Cardiac muscle cell (in vitro differentiated cells and primary cell): ENCODE measurements around the gene KPNA2. TPM values are rescaled to one million over a fixed set of nuclear protein-coding genes. Genes with fewer than 3 reads are reported as not detected.
A peak's percentile ranks its signal among the peaks of the same experiment; 100 is the strongest.
"Not testable (repeated sequence)": the region's sequence is repeated elsewhere in the genome, so short reads cannot be mapped to it uniquely, and the experiment has no call there.

Experiments
- DNase-seq, 2 donors: peaks; one replicate each; pipeline versions ENCODE4 v3.0.0 to v3.0.0-alpha.2; 2010 to 2017; ENCODE audit warnings: low read depth in 1 of 2, low spot score in 1 of 2
- H3K27ac ChIP-seq: fragments of 200-600 bp; sonication (generic); 2 replicates; pipeline ENCODE4 v1.5.1; 2016
- H3K27me3 ChIP-seq: fragments of 200-600 bp; sonication (generic); 2 replicates; pipeline ENCODE4 v1.6.0; 2016; ENCODE audit warnings: control low read depth
- H3K36me3 ChIP-seq: fragments of 200-600 bp; sonication (generic); 2 replicates; pipeline ENCODE4 v1.5.1; 2016; ENCODE audit warnings: control low read depth
- H3K4me1 ChIP-seq: fragments of 200-600 bp; sonication (generic); 2 replicates; pipeline ENCODE4 v1.8.1; 2017; ENCODE audit warnings: low read depth, mild to moderate bottlenecking, mixed run types
- H3K4me3 ChIP-seq: fragments of 200-600 bp; sonication (generic); 2 replicates; pipeline ENCODE4 v1.5.1; 2016; ENCODE audit warnings: mild to moderate bottlenecking
- H3K9me3 ChIP-seq: fragments of 200-600 bp; sonication (generic); 2 replicates; pipeline ENCODE4 v1.5.1; 2017; ENCODE audit warnings: low read depth, mild to moderate bottlenecking, control low read depth
- polyA plus RNA-seq: library from polyadenylated mRNA; unstranded; fragments of >200 nt; fragmentation: Nextera tagmentation; extraction: Ambion mirVana; gene quantifications from 2 replicates; pipeline ENCODE4 v1.2.1, GENCODE V29; 2016
- total RNA-seq: library from RNA; depleted of rRNA; stranded (reverse); fragments of >200 nt; gene quantifications from 2 replicates; pipeline ENCODE4 v1.2.3, GENCODE V29; 2016
- TF ChIP-seq, protein P1 (sequence below): IDR thresholded peaks from 2 replicates; pipeline ENCODE4 v1.5.1; 2012; ENCODE audit warnings: low read depth, mild to moderate bottlenecking, low read length

Gene KPNA2
- total and polyA plus RNA-seq, 2 experiments from 2014 or later, result 129 to 200 TPM

DNA sequence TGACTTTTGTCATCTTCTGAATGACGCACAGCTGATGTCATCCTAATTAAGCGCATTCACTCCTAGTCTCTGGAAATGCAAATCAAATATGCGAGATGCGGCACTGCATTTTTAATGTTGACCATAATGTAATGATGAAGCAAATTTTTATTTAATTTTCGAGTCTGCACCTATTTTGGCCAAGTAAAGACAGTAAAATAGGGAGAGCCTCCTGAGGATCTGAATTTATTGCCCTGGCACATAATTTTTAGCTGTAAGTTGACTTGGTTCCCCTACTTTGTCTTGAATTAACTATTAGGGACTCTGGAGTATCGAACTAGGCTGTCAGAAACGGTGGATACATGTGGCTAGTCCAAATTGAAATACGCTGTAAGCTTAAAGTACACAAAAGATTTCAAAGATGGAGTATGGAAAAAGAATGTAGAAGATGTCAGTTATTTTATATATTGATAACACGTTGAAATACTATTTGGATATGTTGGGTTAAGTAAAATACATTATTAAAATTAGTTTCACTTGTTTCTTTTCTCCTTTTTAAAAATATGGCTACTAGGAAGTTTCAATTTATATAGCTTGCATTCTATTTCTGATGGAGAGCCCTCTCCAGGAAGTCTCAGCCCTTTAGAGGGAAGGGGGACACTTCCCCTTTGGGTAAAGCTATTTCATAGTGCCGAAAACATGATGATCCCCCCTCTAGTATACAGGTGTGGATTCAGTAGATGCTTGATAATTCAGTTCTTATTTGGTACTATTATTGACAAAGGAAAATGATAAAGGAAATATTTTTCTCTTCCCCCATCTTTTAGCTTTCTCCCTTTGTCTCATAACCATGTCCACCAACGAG is 991 bp downstream of the KPNA2 start:
- Histone ChIP-seq H3K27ac (peak overlapping the region; percentile 95), H3K4me1 (peaks cover 8% of the 10 kb centered on the region), H3K4me3 (peak overlapping the region; percentile 85), H3K9me3 (no peaks in the 10 kb centered on the region), H3K36me3 (peaks cover 25% of the 10 kb centered on the region), H3K27me3 (no peaks in the 10 kb centered on the region)
- TF ChIP-seq, protein P1, sequence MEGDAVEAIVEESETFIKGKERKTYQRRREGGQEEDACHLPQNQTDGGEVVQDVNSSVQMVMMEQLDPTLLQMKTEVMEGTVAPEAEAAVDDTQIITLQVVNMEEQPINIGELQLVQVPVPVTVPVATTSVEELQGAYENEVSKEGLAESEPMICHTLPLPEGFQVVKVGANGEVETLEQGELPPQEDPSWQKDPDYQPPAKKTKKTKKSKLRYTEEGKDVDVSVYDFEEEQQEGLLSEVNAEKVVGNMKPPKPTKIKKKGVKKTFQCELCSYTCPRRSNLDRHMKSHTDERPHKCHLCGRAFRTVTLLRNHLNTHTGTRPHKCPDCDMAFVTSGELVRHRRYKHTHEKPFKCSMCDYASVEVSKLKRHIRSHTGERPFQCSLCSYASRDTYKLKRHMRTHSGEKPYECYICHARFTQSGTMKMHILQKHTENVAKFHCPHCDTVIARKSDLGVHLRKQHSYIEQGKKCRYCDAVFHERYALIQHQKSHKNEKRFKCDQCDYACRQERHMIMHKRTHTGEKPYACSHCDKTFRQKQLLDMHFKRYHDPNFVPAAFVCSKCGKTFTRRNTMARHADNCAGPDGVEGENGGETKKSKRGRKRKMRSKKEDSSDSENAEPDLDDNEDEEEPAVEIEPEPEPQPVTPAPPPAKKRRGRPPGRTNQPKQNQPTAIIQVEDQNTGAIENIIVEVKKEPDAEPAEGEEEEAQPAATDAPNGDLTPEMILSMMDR, result no peak
- DNase-seq, result peak in 1 of 2 donors; percentile 43

DNA sequence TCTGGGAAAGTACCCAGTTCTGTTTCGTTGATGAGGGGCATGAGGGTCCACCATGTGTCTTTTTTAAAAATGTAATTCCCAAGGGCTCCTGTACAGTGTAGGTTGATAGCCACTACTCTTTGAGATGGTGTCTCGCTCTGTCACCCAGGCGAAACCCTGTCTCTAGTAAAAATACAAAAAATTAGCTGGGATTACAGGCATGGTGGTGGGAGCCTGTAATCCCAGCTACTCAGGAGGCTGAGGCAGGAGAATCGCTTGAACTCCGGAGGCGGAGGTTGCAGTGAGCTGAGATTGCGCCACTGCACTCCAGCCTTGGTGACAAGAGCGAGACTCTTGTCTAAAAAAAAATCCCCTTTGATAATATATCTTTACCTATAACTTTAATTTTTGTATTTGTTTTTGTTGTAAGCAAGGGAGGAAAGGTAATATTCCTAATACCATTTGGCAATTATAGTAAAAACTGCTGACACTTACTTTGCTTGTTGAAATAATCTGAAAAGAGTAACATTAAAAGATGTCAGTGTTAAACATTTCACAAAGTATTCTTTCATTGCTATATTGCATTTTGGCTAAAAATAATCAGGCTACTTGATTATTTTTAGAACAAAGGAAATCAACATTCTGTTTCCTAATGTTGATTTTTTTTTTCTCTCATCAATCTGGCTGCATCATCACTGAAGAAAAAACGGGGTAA is 11.8 kb downstream of the KPNA2 start:
- Histone ChIP-seq H3K27me3 (no peaks in the 10 kb centered on the region), H3K27ac (peak overlapping the region; percentile 6), H3K36me3 (peaks cover 46% of the 10 kb centered on the region), H3K4me3 (no peak overlapping the region), H3K9me3 (no peaks in the 10 kb centered on the region), H3K4me1 (no peaks in the 10 kb centered on the region)
- no peak for DNase-seq
- TF ChIP-seq, protein P1, result no peak

DNA sequence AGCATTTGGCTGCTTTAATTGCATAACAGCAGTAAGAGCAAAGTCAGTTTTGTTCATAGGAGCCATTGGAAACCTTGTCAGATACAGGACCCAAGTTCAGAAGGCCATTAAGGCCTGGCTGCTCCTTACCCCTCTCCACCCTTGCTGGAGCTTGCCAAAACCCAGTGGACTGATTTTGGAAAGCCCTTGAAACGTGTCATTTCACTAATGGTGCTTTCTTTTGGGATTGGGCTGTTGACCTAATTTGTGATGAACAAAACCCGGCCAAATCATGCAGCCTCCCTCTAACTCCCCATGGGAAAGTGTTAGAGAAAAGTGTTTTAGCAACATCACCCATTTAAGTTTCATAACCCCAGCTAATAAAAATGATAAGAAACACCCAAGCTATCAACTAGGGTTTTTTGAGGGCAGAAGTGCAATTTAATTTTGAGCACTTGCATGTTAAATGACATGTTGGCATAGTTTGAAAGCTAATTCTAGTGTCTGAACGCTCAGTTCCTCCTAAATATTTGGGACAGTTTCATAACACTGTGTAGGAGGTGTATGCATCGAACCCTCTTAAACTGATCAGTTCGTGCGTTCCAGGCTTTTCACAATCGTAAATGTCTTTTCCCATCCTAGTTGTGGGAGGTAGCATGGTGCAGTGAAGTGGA is 12.5 kb downstream of the KPNA2 start:
- not testable (repeated sequence) for H3K4me1 ChIP-seq, H3K9me3 ChIP-seq, DNase-seq, H3K4me3 ChIP-seq, H3K27me3 ChIP-seq
- Histone ChIP-seq H3K36me3 (peaks cover 42% of the 10 kb centered on the region), H3K27ac (peak overlapping the region; percentile 13)

DNA sequence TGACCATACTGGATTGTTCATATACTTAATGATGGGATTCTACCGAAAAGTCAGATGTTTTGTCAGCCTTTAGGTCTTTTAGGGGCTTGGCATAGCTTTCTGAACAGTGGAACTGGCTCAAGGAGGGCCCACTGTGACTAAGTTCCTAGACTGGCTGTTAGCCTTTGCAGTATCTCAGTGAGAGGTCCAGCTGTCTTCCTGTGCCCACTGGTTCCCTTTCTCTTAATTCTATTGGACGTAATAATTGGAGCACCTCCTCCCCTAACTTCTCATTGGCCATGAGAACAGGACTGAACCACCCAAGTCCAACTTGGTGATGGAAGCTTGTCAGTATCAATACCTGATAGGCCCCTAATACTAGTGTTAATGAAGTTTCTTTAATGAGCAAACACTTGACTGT is 13.5 kb downstream of the KPNA2 start:
- H3K27ac ChIP-seq, result no peak overlapping the region
- TF ChIP-seq, protein P1, result no peak
- no peaks in the 10 kb centered on the region for H3K27me3 ChIP-seq
- DNase-seq, result no peak
- no peak overlapping the region for H3K4me3 ChIP-seq
- peaks cover 32% of the 10 kb centered on the region for H3K36me3 ChIP-seq
- H3K9me3 ChIP-seq, result no peaks in the 10 kb centered on the region
- H3K4me1 ChIP-seq, result no peaks in the 10 kb centered on the region

DNA sequence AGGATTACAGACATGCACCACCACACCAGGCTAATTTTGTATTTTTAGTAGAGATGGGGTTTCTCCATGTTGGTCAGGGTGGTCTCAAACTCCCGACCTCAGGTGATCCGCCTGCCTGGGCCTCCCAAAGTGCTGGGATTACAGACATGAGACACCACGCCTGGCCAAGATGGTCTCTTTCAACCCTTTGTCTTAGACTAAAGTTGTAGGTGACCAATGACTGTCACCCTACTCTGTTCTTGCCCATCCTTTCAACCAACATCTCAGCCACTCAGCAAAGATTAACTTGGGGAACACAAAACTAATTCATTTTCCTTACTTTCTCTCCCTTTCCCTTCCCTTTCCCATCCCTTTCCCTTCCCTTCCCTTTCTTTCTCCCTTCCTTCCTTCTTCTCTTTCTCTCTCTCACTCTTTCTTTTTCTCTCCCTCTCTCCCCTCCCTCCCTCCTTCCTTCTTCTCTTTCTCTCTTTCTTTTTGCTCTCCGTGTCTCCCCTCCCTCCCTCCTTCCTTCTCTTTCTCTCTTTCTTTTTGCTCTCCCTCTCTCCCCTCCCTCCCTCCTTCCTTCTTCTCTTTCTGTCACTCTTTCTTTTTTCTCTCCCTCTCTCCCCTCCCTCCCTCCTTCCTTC is 14.4 kb downstream of the KPNA2 start:
- not testable (repeated sequence) for H3K4me3 ChIP-seq

DNA sequence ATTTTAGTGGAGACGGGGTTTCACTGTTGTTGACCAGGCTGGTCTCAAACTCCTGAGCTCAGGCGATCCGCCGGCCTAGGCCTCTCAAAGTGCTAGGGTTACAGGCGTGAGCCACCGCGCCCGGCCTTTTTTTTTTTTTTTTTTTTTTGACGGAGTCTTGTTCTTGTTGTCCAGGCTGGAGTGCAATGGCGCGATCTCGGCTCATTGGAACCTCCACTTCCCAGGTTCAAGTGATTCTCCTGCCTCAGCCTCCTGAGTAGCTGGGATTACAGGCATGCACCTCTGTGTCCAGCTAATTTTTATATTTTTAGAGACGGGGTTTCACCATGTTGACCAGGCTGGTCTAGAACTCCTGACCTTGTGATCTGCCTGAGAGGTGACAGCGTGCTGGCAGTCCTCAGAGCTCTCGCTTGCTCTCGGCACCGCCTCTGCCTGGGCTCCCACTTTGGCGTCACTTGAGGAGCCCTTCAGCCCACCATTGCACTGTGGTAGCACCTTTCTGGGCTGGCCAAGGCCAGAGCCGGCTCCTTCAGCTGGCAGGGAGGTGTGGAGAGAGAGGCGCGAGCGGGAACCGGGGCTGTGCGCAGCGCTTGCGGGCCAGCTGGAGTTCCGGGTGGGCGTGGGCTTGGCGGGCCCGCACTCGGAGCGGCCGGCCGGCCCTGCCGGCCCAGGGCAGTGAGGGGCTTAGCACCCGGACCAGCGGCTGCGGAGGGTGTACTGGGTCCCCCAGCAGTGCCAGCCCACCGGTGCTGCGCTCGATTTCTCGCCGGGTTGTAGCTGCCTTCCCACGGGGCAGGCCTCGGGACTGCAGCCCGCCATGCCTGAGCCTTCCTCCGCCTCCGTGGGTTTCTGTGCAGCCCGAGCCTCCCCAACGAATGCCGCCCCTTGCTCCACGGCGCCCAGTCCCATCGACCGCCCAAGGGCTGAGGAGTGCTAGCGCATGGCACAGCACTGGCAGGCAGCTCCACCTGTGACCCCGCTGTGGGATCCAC is 16.1 kb downstream of the KPNA2 start:
- H3K27ac ChIP-seq, DNase-seq, H3K36me3 ChIP-seq, H3K4me3 ChIP-seq, H3K4me1 ChIP-seq, H3K9me3 ChIP-seq, H3K27me3 ChIP-seq: not testable (repeated sequence)

More for the DNA sequence above, 14.4 kb downstream of the KPNA2 start:
- H3K27ac ChIP-seq, H3K4me1 ChIP-seq, DNase-seq, H3K27me3 ChIP-seq, H3K9me3 ChIP-seq: not testable (repeated sequence)
- H3K36me3 ChIP-seq, result peaks cover 24% of the 10 kb centered on the region
